OCI-LY7 (cell line): ENCODE data around the gene NEBL.

Experiments
- EZH2phosphoT487 ChIP-seq: fragments of 200-600 bp; sonication (generic); IDR thresholded peaks from 2 replicates; pipeline ENCODE4 v1.6.1; 2018; ENCODE audit warnings: low read depth, borderline replicate concordance, mild to moderate bottlenecking, mixed run types, antibody characterized with exemption, low read length, moderate library complexity, mixed read lengths
- TF ChIP-seq, protein P1 (sequence below): fragments of 200-600 bp; sonication (generic); conservative IDR thresholded peaks from 2 replicates; pipeline ENCODE4 v1.5.1; 2014; ENCODE audit warnings: mild to moderate bottlenecking, antibody characterized with exemption, low read length, moderate library complexity, mixed read lengths

DNA sequence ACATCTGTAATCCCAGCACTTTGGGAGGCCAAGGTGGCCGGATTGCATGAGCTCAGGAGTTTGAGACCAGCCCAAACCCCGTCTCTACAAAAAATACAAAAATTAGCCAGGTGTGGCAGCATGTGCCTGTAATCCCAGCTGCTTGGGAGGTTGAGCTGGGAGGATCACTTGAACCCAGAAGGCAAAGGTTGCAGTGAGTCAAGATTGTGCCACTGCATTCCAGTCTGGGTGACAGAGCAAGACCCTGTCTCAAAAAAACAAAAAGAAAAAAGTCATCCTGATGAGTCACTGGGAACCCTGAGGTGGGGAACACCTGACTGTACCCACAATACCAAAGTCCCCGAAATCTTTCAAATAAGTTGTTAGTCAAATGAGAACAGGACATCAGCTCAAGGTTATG is 80.0 kb downstream of the NEBL start:
- TF ChIP-seq, protein P1, sequence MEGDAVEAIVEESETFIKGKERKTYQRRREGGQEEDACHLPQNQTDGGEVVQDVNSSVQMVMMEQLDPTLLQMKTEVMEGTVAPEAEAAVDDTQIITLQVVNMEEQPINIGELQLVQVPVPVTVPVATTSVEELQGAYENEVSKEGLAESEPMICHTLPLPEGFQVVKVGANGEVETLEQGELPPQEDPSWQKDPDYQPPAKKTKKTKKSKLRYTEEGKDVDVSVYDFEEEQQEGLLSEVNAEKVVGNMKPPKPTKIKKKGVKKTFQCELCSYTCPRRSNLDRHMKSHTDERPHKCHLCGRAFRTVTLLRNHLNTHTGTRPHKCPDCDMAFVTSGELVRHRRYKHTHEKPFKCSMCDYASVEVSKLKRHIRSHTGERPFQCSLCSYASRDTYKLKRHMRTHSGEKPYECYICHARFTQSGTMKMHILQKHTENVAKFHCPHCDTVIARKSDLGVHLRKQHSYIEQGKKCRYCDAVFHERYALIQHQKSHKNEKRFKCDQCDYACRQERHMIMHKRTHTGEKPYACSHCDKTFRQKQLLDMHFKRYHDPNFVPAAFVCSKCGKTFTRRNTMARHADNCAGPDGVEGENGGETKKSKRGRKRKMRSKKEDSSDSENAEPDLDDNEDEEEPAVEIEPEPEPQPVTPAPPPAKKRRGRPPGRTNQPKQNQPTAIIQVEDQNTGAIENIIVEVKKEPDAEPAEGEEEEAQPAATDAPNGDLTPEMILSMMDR: no peak
- no peak for TF ChIP-seq EZH2phosphoT487
